GM12878 (cell line): ENCODE data around the gene ALCAM. TPM values are rescaled to one million over a fixed set of nuclear protein-coding genes. Genes with fewer than 3 reads are reported as not detected.

ENCODE experiments used
- ATAC-seq: fragments of 200-7000 bp; cut with Tn5 transposase; 3 replicates; pipeline ENCODE4 v1.9.1; 2020; ENCODE audit warnings: mild to moderate bottlenecking, moderate library complexity
- BruUV-seq: library from RNA; stranded (reverse); fragments of 400-500 nt; replicated peaks from 2 replicates; lab custom pipeline; 2021; lab: Mats Ljungman, UMichigan
- CTCF ChIA-PET: fragments of 300-600 bp; sonication (Branson Sonifier 250); formaldehyde crosslinking; extraction: SDS; loops from one replicate; lab custom pipeline; 2021; ENCODE audit warnings: inconsistent platforms; lab: Yijun Ruan, JAX
- POLR2A ChIA-PET: fragments of 350-600 bp; formaldehyde crosslinking; extraction: SDS; loops from one replicate; lab custom pipeline; 2021; ENCODE audit warnings: inconsistent platforms; lab: Charles Lee
- RAD21 ChIA-PET: fragments of 300-600 bp; sonication (Branson Sonifier 250); formaldehyde crosslinking; loops from one replicate; lab custom pipeline; 2023; ENCODE audit warnings: antibody characterized with exemption; ENCODE audit not compliant: unreplicated experiment; lab: Charles Lee
- SMC1A ChIA-PET: fragments of 300-600 bp; sonication (Branson Sonifier 250); formaldehyde crosslinking; loops from one replicate; lab custom pipeline; 2023; ENCODE audit not compliant: unreplicated experiment, uncharacterized antibody; lab: Charles Lee
- DNase-seq: peaks from one replicate; pipeline ENCODE4 v3.0.0-alpha.2; 2011; ENCODE audit warnings: low read depth, low spot score
- FAIRE-seq: peaks from 3 replicates; lab custom pipeline; 2011; peaks lifted over from hg19 to GRCh38; lab: Jason Lieb, UNC
- H2AFZ ChIP-seq: 2 replicates; pipeline ENCODE4 v1.6.0; 2011; ENCODE audit warnings: low read depth, low read length, control low read depth; ENCODE audit not compliant: control insufficient read depth
- H3K27ac ChIP-seq: 2 replicates; pipeline ENCODE4 v1.5.1; 2011; ENCODE audit warnings: control low read depth; ENCODE audit not compliant: control insufficient read depth, insufficient read depth
- H3K27me3 ChIP-seq, 2 experiments: replicated peaks in 1 of 2; 2 replicates each; pipeline versions ENCODE4 v1.6.0 to v1.6.1; 2011; ENCODE audit warnings: low read length in 1 of 2; ENCODE audit not compliant: control insufficient read depth in 2 of 2, insufficient read depth in 2 of 2
- H3K36me3 ChIP-seq, 2 experiments: 2 replicates each; pipeline ENCODE4 v1.5.1; 2011; ENCODE audit warnings: low read length in 1 of 2; ENCODE audit not compliant: control insufficient read depth in 2 of 2, insufficient read depth in 2 of 2
- H3K4me1 ChIP-seq: 2 replicates; pipeline ENCODE4 v1.6.1; 2011; ENCODE audit warnings: mild to moderate bottlenecking, low read length, moderate library complexity, mixed read lengths; ENCODE audit not compliant: control insufficient read depth, insufficient read depth
- H3K4me2 ChIP-seq: 2 replicates; pipeline ENCODE4 v1.6.0; 2011; ENCODE audit warnings: control low read depth; ENCODE audit not compliant: control insufficient read depth, insufficient read depth
- H3K4me3 ChIP-seq: fragments of 200-600 bp; sonication (generic); 2 replicates; pipeline ENCODE4 v1.5.1; 2016
- H3K79me2 ChIP-seq: 2 replicates; pipeline ENCODE4 v1.6.0; 2011; ENCODE audit warnings: low read length; ENCODE audit not compliant: control insufficient read depth, insufficient read depth
- H3K9ac ChIP-seq: 2 replicates; pipeline ENCODE4 v1.8.0; 2011; ENCODE audit warnings: low read length, control low read depth, mixed read lengths; ENCODE audit not compliant: control insufficient read depth, insufficient read depth
- H3K9me3 ChIP-seq: replicated peaks from 3 replicates; pipeline ENCODE4 v1.5.1; 2011; ENCODE audit warnings: mild to moderate bottlenecking, low read length; ENCODE audit not compliant: control insufficient read depth, insufficient read depth
- H4K20me1 ChIP-seq: 2 replicates; pipeline ENCODE4 v1.6.0; 2011; ENCODE audit not compliant: control insufficient read depth, insufficient read depth
- IKZF1 ChIP-seq: fragments of 450-650 bp; conservative IDR thresholded peaks from 2 replicates; pipeline ENCODE4 v1.6.1; 2017; ENCODE audit warnings: antibody characterized with exemption, mild to moderate bottlenecking
- JUNB ChIP-seq: IDR thresholded peaks from 2 replicates; pipeline ENCODE4 v1.6.1; 2016; ENCODE audit warnings: antibody characterized with exemption, mild to moderate bottlenecking
- JUND ChIP-seq: IDR thresholded peaks from 2 replicates; pipeline ENCODE4 v1.6.1; 2012; ENCODE audit warnings: low read depth, mild to moderate bottlenecking, low read length, improper control_type of control experiment, moderate library complexity
- MYB ChIP-seq: fragments of 150-350 bp; IDR thresholded peaks from 2 replicates; pipeline ENCODE4 v1.6.1; 2014; ENCODE audit warnings: mild to moderate bottlenecking, low read depth, low read length, borderline replicate concordance
- SIN3A ChIP-seq: IDR thresholded peaks from 2 replicates; pipeline ENCODE4 v1.6.1; 2012; ENCODE audit warnings: low read depth, low read length, improper control_type of control experiment
- SKIL ChIP-seq: fragments of 450-650 bp; IDR thresholded peaks from 2 replicates; pipeline ENCODE4 v1.6.1; 2017; ENCODE audit warnings: mild to moderate bottlenecking, low read depth, inconsistent platforms; ENCODE audit not compliant: poor library complexity, severe bottlenecking
- SMARCA5 ChIP-seq: fragments of 450-650 bp; IDR thresholded peaks from 2 replicates; pipeline ENCODE4 v1.6.1; 2017; ENCODE audit warnings: mild to moderate bottlenecking
- USF2 ChIP-seq: IDR thresholded peaks from 2 replicates; pipeline ENCODE4 v1.6.1; 2011; ENCODE audit warnings: low read depth, low read length, improper control_type of control experiment, borderline replicate concordance
- ZNF622 ChIP-seq: fragments of 450-650 bp; IDR thresholded peaks from 2 replicates; pipeline ENCODE4 v1.6.1; 2017; ENCODE audit warnings: mild to moderate bottlenecking, inconsistent platforms
- WGBS: methylation state at CpG from one replicate; pipeline ENCODE4 v1.1.6; 2016; ENCODE audit warnings: low lambda C conversion rate; ENCODE audit not compliant: insufficient replicate concordance, insufficient coverage; ENCODE audit errors: missing lambda C conversion rate; 5-methylcytosine and 5-hydroxymethylcytosine counted together
- in situ Hi-C: fragments of 300-500 bp; cut with MboI; formaldehyde crosslinking; loops from 9 replicates; pipeline ENCODE4 v1.14.3; 2018; ENCODE audit warnings: mixed read lengths
- intact Hi-C: fragments of 100-400 bp; cut with micrococcal nuclease; formaldehyde crosslinking; loops from one replicate; pipeline ENCODE4 v1.14.2; 2022; ENCODE audit not compliant: unreplicated experiment
- polyA plus RNA-seq, 11 experiments: library from polyadenylated mRNA; depleted of rRNA in 4 of 11; unstranded in 6 of 11; stranded (reverse) in 5 of 11; fragments of >200 nt; fragmentation: Nextera tagmentation in 4 of 11; fragmentation: Illumina TruSeq in 1 of 11; extraction: Ambion mirVana in 4 of 11; extraction: Trizol in 1 of 11; gene quantifications; 1 replicate in 1 of 11; 2 replicates in 10 of 11; pipeline versions ENCODE4 v1.2.1 to v1.2.3, GENCODE V29; 2011 to 2016; ENCODE audit warnings: inconsistent platforms in 2 of 11, missing spikeins in 2 of 11, low read depth in 1 of 11
- total RNA-seq, 4 experiments: library from RNA; depleted of rRNA in 3 of 4; stranded (reverse); fragments of >200 nt in 3 of 4; fragmentation: Illumina TruSeq in 1 of 4; extraction: Trizol in 1 of 4; gene quantifications; 2 replicates each; pipeline versions ENCODE4 v1.2.1 to v1.2.3, GENCODE V29; 2013 to 2021
- TF ChIP-seq, protein P1 (sequence below): IDR thresholded peaks from 2 replicates; pipeline ENCODE4 v1.6.1; 2011; ENCODE audit warnings: borderline replicate concordance, low read depth, mild to moderate bottlenecking, moderate library complexity, low read length; ENCODE audit not compliant: insufficient read depth, poor library complexity, severe bottlenecking
- TF ChIP-seq, protein P2 (sequence below): fragments of 450-650 bp; conservative IDR thresholded peaks from 2 replicates; pipeline ENCODE4 v1.6.1; 2017; ENCODE audit warnings: mild to moderate bottlenecking, moderate library complexity

Gene ALCAM
- total and polyA plus RNA-seq, 10 of the 15 experiments (the other 5 are each of a cell fraction or from before 2014, with no cell fraction given): 12.2 to 54.2 (median 32.6) TPM

DNA sequence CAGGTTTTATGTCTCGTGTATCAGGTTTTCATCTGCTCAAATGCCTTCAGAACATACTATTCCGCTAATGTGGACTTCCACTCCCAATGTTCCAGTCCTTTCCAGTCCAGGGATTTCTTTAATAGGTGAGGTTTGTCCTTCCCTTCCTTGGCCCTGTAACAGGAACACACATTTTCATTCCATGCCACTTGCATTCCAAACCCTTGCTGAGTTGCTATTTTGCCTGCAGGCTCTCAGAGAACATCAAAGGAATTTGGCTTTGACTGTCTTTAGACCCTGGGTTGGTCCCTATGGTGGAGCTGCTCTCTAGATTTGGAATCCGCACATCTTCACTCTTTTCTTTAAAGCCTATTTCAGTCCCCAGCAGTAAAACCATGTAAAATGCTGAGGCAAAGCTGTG, 12.3 kb upstream of the ALCAM start (continued):
- TF ChIP-seq, protein P1, sequence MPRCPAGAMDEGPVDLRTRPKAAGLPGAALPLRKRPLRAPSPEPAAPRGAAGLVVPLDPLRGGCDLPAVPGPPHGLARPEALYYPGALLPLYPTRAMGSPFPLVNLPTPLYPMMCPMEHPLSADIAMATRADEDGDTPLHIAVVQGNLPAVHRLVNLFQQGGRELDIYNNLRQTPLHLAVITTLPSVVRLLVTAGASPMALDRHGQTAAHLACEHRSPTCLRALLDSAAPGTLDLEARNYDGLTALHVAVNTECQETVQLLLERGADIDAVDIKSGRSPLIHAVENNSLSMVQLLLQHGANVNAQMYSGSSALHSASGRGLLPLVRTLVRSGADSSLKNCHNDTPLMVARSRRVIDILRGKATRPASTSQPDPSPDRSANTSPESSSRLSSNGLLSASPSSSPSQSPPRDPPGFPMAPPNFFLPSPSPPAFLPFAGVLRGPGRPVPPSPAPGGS: no peak
- TF ChIP-seq, protein P2, sequence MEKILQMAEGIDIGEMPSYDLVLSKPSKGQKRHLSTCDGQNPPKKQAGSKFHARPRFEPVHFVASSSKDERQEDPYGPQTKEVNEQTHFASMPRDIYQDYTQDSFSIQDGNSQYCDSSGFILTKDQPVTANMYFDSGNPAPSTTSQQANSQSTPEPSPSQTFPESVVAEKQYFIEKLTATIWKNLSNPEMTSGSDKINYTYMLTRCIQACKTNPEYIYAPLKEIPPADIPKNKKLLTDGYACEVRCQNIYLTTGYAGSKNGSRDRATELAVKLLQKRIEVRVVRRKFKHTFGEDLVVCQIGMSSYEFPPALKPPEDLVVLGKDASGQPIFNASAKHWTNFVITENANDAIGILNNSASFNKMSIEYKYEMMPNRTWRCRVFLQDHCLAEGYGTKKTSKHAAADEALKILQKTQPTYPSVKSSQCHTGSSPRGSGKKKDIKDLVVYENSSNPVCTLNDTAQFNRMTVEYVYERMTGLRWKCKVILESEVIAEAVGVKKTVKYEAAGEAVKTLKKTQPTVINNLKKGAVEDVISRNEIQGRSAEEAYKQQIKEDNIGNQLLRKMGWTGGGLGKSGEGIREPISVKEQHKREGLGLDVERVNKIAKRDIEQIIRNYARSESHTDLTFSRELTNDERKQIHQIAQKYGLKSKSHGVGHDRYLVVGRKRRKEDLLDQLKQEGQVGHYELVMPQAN: no peak
- no peak for TF ChIP-seq JUNB

DNA sequence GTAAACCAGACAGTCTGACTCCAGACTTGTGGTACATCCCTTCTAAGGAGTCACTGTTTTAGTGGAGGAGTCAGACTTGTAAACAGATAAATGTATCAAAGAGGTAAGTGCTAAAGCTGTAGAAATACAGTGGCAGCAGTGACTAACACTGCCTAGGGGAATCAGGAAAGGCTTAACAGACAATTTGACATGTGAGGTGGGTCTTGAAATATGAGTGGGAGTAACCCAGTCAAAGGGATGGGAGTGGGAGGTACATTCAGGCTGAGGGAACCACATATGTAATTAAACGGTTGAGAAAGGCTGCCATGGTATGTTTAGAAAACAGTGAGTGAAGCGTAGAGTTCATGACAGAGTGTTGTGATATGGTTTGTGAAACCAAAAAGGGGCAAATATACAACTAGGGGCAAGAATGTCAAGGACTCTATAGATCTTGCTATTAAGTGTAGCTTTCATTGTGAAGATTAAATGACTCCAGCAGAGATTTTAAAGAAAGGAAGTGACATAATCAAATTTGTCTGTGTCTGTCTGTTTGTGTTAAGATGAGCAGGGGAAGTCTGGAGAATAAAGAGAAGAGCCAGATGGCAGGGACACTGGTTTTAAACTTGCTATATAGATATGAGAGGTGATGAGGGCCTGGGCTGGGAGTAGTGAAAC, 11.2 kb upstream of the ALCAM start:
- no peak overlapping the region for H3K4me3 ChIP-seq
- peaks cover 3% of the 10 kb centered on the region; the same call in 1 of the 2 replicates for H3K4me1 ChIP-seq
- no peak overlapping the region for H3K4me2 ChIP-seq
- CTCF ChIA-PET: interaction anchor here (0.6 to 1.3 kb wide), 2 partner anchors 9 to 1042 kb away, joined by 3 to 4 read pairs; no protein-coding TSS in a partner anchor
- no peak for FAIRE-seq
- no peak overlapping the region for H3K9ac ChIP-seq
- H2AFZ ChIP-seq: no peak overlapping the region
- 51% methylated on average over 2 of the region's 2 CpGs for WGBS
- intact Hi-C loops: no loop called here
- SMC1A ChIA-PET: no interaction called here
- POLR2A ChIA-PET: interaction anchor here (1.6 kb wide), 1 partner anchor 13 kb away, joined by 4 read pairs; no protein-coding TSS in a partner anchor
- H3K79me2 ChIP-seq: no peaks in the 10 kb centered on the region
- RAD21 ChIA-PET: no interaction called here
- no peaks in the 10 kb centered on the region for H3K9me3 ChIP-seq
- no TSS peak for BruUV-seq
- in situ Hi-C loops: no loop called here
- no peaks in the 10 kb centered on the region for H3K36me3 ChIP-seq
- peak; percentile 27; the same call in 2 of the 3 replicates for ATAC-seq
- H4K20me1 ChIP-seq: no peaks in the 10 kb centered on the region
- H3K27ac ChIP-seq: no peak overlapping the region
- no peaks in the 10 kb centered on the region for H3K27me3 ChIP-seq
- DNase-seq: no peak
- TF ChIP-seq MYB: no peak
- TF ChIP-seq SKIL: no peak
- no peak for TF ChIP-seq SMARCA5
- TF ChIP-seq IKZF1: no peak
- no peak for TF ChIP-seq JUND
- no peak for TF ChIP-seq ZNF622
- TF ChIP-seq SIN3A: no peak
- no peak for TF ChIP-seq USF2
